Endodermal cell (in vitro differentiated cells): Measurements from ENCODE around the gene LTBP2. TPM values are rescaled to one million over a fixed set of nuclear protein-coding genes. Genes with fewer than 3 reads are reported as not detected.

Experiments
- DNase-seq: peaks from one replicate; pipeline ENCODE4 v3.0.0-alpha.2; 2017
- H3K27ac ChIP-seq: 2 replicates; pipeline ENCODE4 v1.5.1; 2013; ENCODE audit warnings: mild to moderate bottlenecking, low read depth, low read length, moderate library complexity
- H3K27me3 ChIP-seq: 2 replicates; pipeline ENCODE4 v1.6.1; 2013; ENCODE audit warnings: mild to moderate bottlenecking, low read length, moderate library complexity; ENCODE audit not compliant: insufficient read depth, control insufficient read depth, poor library complexity, severe bottlenecking
- H3K36me3 ChIP-seq: 2 replicates; pipeline ENCODE4 v1.7.0; 2013; ENCODE audit warnings: mild to moderate bottlenecking, low read length, moderate library complexity; ENCODE audit not compliant: control insufficient read depth, insufficient read depth
- H3K4me1 ChIP-seq: one replicate; pipeline ENCODE4 v1.7.0; 2013; ENCODE audit warnings: low read length; ENCODE audit not compliant: control insufficient read depth, insufficient read depth
- H3K4me3 ChIP-seq: 2 replicates; pipeline ENCODE4 v1.5.1; 2013; ENCODE audit warnings: mild to moderate bottlenecking, low read length, moderate library complexity
- H3K9ac ChIP-seq: 2 replicates; pipeline ENCODE4 v1.6.1; 2013; ENCODE audit warnings: mild to moderate bottlenecking, low read length, moderate library complexity; ENCODE audit not compliant: poor library complexity, severe bottlenecking; ENCODE audit errors: extremely low read depth
- H3K9me3 ChIP-seq: 2 replicates; pipeline ENCODE4 v1.6.1; 2013; ENCODE audit warnings: mild to moderate bottlenecking, low read length, moderate library complexity; ENCODE audit not compliant: control insufficient read depth
- H3K27ac Mint-ChIP-seq: 2 replicates; pipeline ENCODE4 v1.8.0; 2020; ENCODE audit warnings: mixed read lengths
- H3K27me3 Mint-ChIP-seq: 2 replicates; pipeline ENCODE4 v1.8.0; 2021; ENCODE audit warnings: mild to moderate bottlenecking, mixed read lengths; ENCODE audit not compliant: insufficient read depth
- H3K36me3 Mint-ChIP-seq: 2 replicates; pipeline ENCODE4 v1.8.0; 2020; ENCODE audit warnings: low read depth, mixed read lengths
- H3K4me1 Mint-ChIP-seq: 2 replicates; pipeline ENCODE4 v1.8.0; 2020; ENCODE audit warnings: mixed read lengths
- H3K4me3 Mint-ChIP-seq: 2 replicates; pipeline ENCODE4 v1.8.0; 2020; ENCODE audit warnings: mild to moderate bottlenecking, moderate library complexity, mixed read lengths
- H3K9me3 Mint-ChIP-seq: 2 replicates; pipeline ENCODE4 v1.8.0; 2020; ENCODE audit warnings: mild to moderate bottlenecking, mixed read lengths
- CTCF ChIP-seq: fragments of 200-600 bp; sonication (generic); conservative IDR thresholded peaks from 2 replicates; pipeline ENCODE4 v1.5.0; 2021; ENCODE audit warnings: antibody characterized with exemption, mild to moderate bottlenecking
- WGBS, 2 experiments: methylation state at CpG; one replicate each; pipeline versions ENCODE4 v1.1.5 to v1.1.7; 2013; ENCODE audit warnings: missing lambda C conversion rate in 2 of 2, mixed read lengths in 1 of 2; ENCODE audit not compliant: insufficient coverage in 1 of 2, insufficient read length in 1 of 2; 5-methylcytosine and 5-hydroxymethylcytosine counted together
- total RNA-seq, 2 donors: library from RNA; stranded (reverse); fragmentation: NEBNext Ultra II Directional in 1 of 2; extraction: Animal tissue kit (Norgen Biotek cat#: 25700) in 1 of 2; gene quantifications; 2 replicates in 1 of 2; 3 replicates in 1 of 2; pipeline ENCODE4 v1.2.1, GENCODE V29; 2021

The LTBP2 gene
- total RNA-seq, 2 donors from 2014 or later = 1.7 to 2.9 TPM

GRCh38 chr14:74658535-74659131, 46.6 kb upstream of the LTBP2 start:
- no peak overlapping the region for H3K4me3 ChIP-seq
- TF ChIP-seq CTCF = no peak
- H3K27ac ChIP-seq = no peak overlapping the region
- peaks cover 60% of the 10 kb centered on the region for H3K36me3 ChIP-seq
- no peak overlapping the region for H3K9ac ChIP-seq
- H3K9me3 Mint-ChIP-seq = no peaks in the 10 kb centered on the region
- H3K27ac Mint-ChIP-seq = no peak overlapping the region
- H3K27me3 Mint-ChIP-seq = no peaks in the 10 kb centered on the region
- no peaks in the 10 kb centered on the region for H3K27me3 ChIP-seq
- DNase-seq = no peak
- H3K4me1 Mint-ChIP-seq = peaks cover 9% of the 10 kb centered on the region
- H3K4me3 Mint-ChIP-seq = no peak overlapping the region
- no peaks in the 10 kb centered on the region for H3K9me3 ChIP-seq
- peaks cover 2% of the 10 kb centered on the region for H3K4me1 ChIP-seq
- peaks cover 29% of the 10 kb centered on the region for H3K36me3 Mint-ChIP-seq
- 100% methylated on average over 1 of the region's 1 CpG; no CpG with 5 or more reads in 1 of the 2 experiments for WGBS, 2 experiments

DNA sequence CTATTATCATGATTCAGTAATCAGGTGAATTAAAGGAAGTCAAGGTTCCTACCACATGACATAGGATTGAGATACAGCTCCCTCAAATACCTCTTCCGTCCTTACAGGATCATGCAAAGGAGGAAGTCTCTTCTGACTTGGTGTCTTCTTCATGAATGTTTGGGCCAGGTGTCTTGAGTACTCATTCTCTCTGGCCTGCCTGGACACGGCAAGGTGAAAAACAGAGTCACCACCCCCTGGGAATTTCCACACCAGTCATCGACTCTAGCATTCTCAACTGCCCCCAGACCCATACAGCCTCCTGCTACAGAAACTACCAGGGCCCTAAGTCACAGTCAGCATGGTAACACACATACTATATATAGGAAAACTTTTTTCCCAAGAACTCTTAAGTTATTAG, 44.9 kb upstream of the LTBP2 start:
- H3K4me3 Mint-ChIP-seq = no peak overlapping the region
- 92 to 100% methylated on average over 1 to 3 of the region's 3 CpGs for WGBS, 2 experiments
- Histone ChIP-seq H3K9ac (no peak overlapping the region), H3K9me3 (no peaks in the 10 kb centered on the region), H3K27me3 (no peaks in the 10 kb centered on the region), H3K36me3 (peaks cover 45% of the 10 kb centered on the region), H3K4me3 (no peak overlapping the region), H3K4me1 (peaks cover 2% of the 10 kb centered on the region), H3K27ac (no peak overlapping the region)
- H3K9me3 Mint-ChIP-seq = no peaks in the 10 kb centered on the region
- H3K36me3 Mint-ChIP-seq = peaks cover 21% of the 10 kb centered on the region
- no peak overlapping the region for H3K27ac Mint-ChIP-seq
- no peaks in the 10 kb centered on the region for H3K27me3 Mint-ChIP-seq
- no peak for DNase-seq
- peaks cover 18% of the 10 kb centered on the region for H3K4me1 Mint-ChIP-seq
- TF ChIP-seq CTCF = no peak

- Histone ChIP-seq H3K4me1 (peaks cover 2% of the 10 kb centered on the region), H3K9ac (no peak overlapping the region), H3K36me3 (peaks cover 34% of the 10 kb centered on the region), H3K4me3 (no peak overlapping the region), H3K27me3 (no peaks in the 10 kb centered on the region), H3K9me3 (no peaks in the 10 kb centered on the region), H3K27ac (no peak overlapping the region)
- peaks cover 18% of the 10 kb centered on the region for H3K4me1 Mint-ChIP-seq
- no peak overlapping the region for H3K27ac Mint-ChIP-seq
- H3K27me3 Mint-ChIP-seq = no peaks in the 10 kb centered on the region
- no peak for TF ChIP-seq CTCF
- DNase-seq = no peak
- H3K4me3 Mint-ChIP-seq = no peak overlapping the region
- no peaks in the 10 kb centered on the region for H3K9me3 Mint-ChIP-seq
- WGBS, 2 experiments = 92% methylated on average over 2 of the region's 2 CpGs; no CpG with 5 or more reads in 1 of the 2 experiments
- H3K36me3 Mint-ChIP-seq = peaks cover 15% of the 10 kb centered on the region
Measured at GRCh38 chr14:74655599-74656395, 43.8 kb upstream of the LTBP2 start.
